GM04504 (cell line): ENCODE measurements around the gene BIRC3.

Source experiments
- DNase-seq: peaks from one replicate; pipeline ENCODE4 v3.0.0-alpha.2; 2012; ENCODE audit warnings: low read depth

The BIRC3 gene

GRCh38 chr11:102377891-102378290, 60.6 kb downstream of the BIRC3 start:
- no peak for DNase-seq

DNA sequence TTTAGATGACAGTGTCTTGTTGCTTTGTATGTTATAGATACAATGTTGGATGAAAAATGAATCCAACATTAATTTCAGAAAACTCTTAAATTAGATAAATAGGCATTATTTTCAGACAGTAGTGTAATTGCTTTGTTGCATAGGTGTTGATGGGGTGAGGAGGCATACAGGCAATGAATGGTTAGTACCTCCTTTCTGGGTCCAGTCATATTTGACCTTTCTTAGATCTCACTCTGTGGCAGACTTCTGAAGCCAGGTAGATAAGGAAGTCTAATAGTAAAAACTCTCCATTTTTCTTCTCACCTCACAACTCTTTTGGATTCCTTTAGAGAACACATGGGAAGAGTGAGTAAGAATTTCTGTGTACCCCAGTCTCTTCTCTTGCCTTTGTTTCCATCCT, 61.5 kb downstream of the BIRC3 start:
- DNase-seq = no peak

DNA sequence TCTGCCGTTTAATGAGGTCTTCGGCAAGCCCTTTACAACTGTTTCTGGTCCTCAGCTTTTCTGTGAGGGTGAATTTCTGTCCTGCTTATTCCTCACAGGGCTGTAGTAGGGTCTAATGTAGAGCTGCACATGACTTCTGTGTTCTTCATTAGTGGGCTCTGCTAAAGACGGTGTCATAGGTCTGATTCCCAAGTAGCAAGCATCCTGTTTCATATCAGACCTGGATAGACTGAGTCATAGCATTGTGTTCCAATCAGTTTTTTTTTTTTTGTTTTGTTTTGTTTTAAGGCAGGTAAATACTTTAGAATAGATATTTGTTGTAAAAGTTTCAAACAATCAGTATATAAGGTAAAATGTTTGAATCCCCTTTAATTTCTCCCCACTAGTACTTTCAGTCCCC, 65.1 kb downstream of the BIRC3 start:
- no peak for DNase-seq

- no peak for DNase-seq
Measured at GRCh38 chr11:102383839-102384238, 66.6 kb downstream of the BIRC3 start.

GRCh38 chr11:102384419-102385079, 67.3 kb downstream of the BIRC3 start:
- DNase-seq = no peak

- no peak for DNase-seq
Measured at GRCh38 chr11:102385085-102386007, 68.1 kb downstream of the BIRC3 start.

GRCh38 chr11:102386136-102386734, 69.0 kb downstream of the BIRC3 start:
- DNase-seq = no peak

DNA sequence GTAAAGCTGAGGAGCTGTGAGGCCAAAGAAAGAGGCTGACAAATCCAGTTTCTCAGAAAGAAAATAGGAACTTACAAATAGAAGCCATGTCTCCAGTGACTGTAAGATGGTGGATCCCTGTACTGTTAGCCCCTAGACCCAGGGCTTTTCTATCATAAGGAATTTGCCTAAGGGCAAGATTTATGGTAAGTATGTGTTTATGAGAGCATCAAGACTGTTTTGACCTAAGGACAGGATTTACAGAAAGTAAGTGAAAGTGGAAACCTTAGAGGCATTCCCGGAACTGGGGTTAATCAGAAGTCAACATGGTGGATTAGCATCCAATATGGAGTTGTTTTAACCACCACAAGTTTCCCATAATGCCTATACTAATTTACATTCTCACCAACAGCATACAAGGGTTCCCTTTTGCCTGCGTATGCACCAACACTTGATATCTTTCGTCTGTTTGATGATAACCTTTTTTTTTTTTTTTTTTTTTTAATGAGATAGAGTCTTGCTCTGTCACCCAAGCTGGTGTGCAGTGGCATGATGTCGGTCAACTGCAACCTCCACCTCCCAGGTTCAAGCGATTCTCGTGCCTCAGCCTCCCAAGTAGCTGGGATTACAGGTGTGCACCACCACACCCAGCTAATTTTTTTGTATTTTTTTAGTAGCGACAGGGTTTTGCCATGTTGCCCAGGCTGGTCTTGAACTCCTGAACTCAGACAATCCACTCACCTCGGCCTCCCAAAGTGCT, 69.9 kb downstream of the BIRC3 start:
- no peak for DNase-seq
